AG09309 (cell line): ENCODE results near the gene NAT8L.

Source experiments
- DNase-seq: peaks from one replicate; pipeline ENCODE4 v3.0.0-alpha.2; 2010; ENCODE audit warnings: low read depth
- H3K4me3 ChIP-seq: 2 replicates; pipeline ENCODE4 v1.5.1; 2011; ENCODE audit warnings: mild to moderate bottlenecking, low read depth, low read length, moderate library complexity; ENCODE audit not compliant: control insufficient read depth
- TF ChIP-seq, protein P1 (sequence below): IDR thresholded peaks from 2 replicates; pipeline ENCODE4 v1.5.1; 2011; ENCODE audit warnings: mild to moderate bottlenecking, low read depth, low read length, inconsistent platforms; ENCODE audit not compliant: insufficient read depth, control insufficient read depth; ENCODE audit errors: missing control alignments

Gene NAT8L

GRCh38 chr4:2076908-2077536 is 17.9 kb downstream of the NAT8L start:
- TF ChIP-seq, protein P1, sequence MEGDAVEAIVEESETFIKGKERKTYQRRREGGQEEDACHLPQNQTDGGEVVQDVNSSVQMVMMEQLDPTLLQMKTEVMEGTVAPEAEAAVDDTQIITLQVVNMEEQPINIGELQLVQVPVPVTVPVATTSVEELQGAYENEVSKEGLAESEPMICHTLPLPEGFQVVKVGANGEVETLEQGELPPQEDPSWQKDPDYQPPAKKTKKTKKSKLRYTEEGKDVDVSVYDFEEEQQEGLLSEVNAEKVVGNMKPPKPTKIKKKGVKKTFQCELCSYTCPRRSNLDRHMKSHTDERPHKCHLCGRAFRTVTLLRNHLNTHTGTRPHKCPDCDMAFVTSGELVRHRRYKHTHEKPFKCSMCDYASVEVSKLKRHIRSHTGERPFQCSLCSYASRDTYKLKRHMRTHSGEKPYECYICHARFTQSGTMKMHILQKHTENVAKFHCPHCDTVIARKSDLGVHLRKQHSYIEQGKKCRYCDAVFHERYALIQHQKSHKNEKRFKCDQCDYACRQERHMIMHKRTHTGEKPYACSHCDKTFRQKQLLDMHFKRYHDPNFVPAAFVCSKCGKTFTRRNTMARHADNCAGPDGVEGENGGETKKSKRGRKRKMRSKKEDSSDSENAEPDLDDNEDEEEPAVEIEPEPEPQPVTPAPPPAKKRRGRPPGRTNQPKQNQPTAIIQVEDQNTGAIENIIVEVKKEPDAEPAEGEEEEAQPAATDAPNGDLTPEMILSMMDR: no peak
- H3K4me3 ChIP-seq: no peak overlapping the region
- DNase-seq: no peak

GRCh38 chr4:2077537-2078460 is 18.7 kb downstream of the NAT8L start:
- TF ChIP-seq, protein P1: no peak
- H3K4me3 ChIP-seq: no peak overlapping the region
- no peak for DNase-seq

DNA sequence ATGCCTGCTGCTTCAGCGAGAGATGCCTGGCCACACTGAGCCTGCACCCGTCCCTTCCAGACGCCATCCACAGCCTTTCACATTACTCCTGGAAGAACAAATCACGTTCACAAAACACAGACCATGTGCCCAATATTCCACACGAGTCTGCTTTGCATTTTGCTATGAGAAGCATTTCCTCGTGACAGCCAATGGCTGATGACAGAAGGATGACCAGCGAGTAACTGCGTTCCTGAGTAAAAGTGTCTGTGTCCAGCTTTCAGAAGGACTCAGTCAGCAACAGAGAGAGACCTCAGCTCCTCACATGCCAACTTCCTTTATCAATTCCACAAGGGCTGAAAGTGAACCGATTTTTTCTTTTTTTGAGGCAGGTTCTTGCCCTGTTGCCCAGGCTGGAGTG is 19.5 kb downstream of the NAT8L start:
- no peak for DNase-seq
- TF ChIP-seq, protein P1: no peak
- H3K4me3 ChIP-seq: no peak overlapping the region

DNA sequence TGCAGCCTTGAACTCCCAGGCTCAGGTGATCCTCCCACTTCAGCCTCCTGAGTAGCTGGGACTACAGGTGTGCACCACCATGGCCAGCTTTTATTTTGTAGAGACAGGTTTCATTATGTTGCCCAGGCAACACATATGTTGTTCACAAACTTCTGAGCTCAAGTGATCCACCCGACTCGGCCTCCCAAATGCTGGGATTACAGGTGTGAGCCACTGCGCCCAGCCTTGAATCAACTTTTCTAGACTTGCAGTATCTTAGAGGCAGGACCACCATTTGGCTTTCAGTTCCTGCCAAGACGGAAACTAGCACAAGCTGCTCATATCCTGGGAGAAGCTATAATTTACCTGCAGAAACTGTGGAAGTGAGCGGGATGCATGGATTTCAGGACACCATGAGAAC is 19.9 kb downstream of the NAT8L start:
- TF ChIP-seq, protein P1: no peak
- no peak overlapping the region for H3K4me3 ChIP-seq
- DNase-seq: no peak

DNA sequence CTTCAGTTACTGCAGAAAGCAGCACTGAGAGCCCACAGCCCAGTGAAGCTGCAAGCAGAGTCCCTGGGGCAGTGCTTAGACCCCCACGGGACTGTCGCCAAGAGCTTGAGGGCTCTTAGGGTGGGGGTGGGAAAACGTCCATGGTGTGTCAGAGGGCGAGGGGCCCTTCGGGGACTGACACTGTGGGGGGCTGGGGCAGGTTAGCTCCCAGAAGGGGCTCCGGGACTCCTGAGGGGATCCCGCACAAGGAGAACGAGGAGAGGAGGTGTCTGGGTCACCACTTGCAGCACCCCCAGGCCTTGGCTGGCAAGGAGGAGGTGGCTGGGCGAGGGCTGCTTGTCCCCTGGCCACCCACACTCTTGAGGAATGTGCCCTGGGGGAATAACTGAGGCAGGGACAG is 20.8 kb downstream of the NAT8L start:
- no peak for DNase-seq
- TF ChIP-seq, protein P1: no peak
- H3K4me3 ChIP-seq: no peak overlapping the region

GRCh38 chr4:2080429-2081300 is 21.5 kb downstream of the NAT8L start:
- DNase-seq: no peak
- no peak overlapping the region for H3K4me3 ChIP-seq
- TF ChIP-seq, protein P1: no peak
